Keratinocyte (primary cell): ENCODE results near the gene TGFBRAP1.

Source experiments
- CTCF ChIP-seq, 3 experiments: IDR thresholded peaks in 1 of 3; conservative IDR thresholded peaks in 1 of 3; optimal IDR thresholded peaks in 1 of 3; 2 replicates in 2 of 3; 3 replicates in 1 of 3; pipeline versions ENCODE3 to v1.5.1; 2011; ENCODE audit warnings: low read length in 3 of 3, mild to moderate bottlenecking in 3 of 3, moderate library complexity in 2 of 3, control low read depth in 1 of 3, inconsistent platforms in 1 of 3; ENCODE audit not compliant: insufficient read depth in 2 of 3; ENCODE audit errors: extremely low read depth in 1 of 3
- EZH2 ChIP-seq: IDR thresholded peaks from one replicate; pipeline ENCODE4 v1.6.1; 2012; ENCODE audit warnings: inconsistent platforms, mild to moderate bottlenecking, low read length, moderate library complexity

DNA sequence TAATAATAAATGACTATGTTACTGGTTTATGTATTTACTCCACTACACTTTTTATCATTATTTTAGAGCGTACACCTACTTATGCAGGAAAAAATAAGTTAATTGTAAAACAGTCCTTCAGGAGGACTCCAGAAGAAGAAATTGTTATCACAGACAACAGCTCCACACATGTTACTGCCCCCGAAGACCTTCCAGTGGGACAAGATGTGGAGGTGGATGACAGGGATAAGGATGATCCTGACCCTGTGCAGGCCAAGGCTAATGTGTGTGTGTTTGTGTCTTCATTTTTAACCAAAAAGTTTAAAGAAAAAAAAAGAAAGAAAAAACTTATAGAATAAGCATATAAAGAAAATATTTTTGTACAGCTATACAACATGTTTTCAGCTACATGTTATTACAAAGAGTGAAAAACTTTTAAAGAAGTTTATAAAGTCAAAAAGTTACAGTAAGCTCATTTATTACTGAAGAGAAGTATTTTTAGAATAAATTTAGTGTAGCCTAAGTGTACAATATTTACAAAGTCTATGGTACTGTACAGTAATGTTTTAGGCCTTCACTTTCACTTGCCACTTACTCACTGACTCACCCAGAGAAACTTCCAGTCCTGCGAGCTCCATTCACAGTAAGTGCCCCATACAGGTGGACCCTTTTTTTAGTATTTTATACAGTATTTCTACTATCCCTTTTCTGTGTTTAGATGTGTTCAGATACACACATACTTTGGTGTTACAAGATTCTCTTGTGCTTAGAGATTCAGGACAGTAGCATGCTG is 7.5 kb downstream of the TGFBRAP1 start:
- TF ChIP-seq CTCF (optimal IDR thresholded peaks at IDR 0.05 in 1 of 3, IDR thresholded peaks at IDR 0.05 in 1 of 3, conservative IDR thresholded peaks at IDR 0.05 in 1 of 3; ENCODE audit: extremely low read depth in 1 of 3, insufficient read depth in 2 of 3, low read length in 3 of 3) = no peak
- no peak for TF ChIP-seq EZH2
